GM21825 (cell line): Measurements from ENCODE around the gene OR1A2.
"Not testable (repeated sequence)": the region's sequence is repeated elsewhere in the genome, so short reads cannot be mapped to it uniquely, and the experiment has no call there.

ENCODE experiments used
- ATAC-seq: cut with Tn5 transposase; IDR thresholded peaks from one replicate; pipeline ENCODE4 v1.9.1; 2021; ENCODE audit warnings: mild to moderate bottlenecking, moderate library complexity; ENCODE audit not compliant: unreplicated experiment

The OR1A2 gene, protein sequence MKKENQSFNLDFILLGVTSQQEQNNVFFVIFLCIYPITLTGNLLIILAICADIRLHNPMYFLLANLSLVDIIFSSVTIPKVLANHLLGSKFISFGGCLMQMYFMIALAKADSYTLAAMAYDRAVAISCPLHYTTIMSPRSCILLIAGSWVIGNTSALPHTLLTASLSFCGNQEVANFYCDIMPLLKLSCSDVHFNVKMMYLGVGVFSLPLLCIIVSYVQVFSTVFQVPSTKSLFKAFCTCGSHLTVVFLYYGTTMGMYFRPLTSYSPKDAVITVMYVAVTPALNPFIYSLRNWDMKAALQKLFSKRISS

DNA sequence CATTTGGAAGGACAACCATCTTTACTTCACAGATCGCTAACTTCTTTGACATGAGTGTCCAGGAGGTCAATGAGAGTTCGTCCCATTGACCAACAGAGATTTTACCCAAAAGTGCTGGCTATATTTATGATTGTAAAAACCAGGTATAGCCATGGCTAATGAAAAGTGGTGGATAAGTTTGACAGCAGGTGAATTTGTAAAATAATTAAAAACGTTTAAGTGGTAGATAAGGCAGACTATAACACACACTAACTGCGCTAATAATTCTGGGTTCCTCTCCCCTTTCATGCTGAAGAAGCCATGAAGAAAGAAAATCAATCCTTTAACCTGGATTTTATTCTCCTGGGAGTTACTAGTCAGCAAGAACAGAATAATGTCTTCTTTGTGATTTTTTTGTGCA, at the start of gene OR1A2:
Gene OR1A2 (plus strand): TSS at position 301 of the 400 bp plus-strand sequence. CDS start 0 bp downstream, at position 301.
- no peak for ATAC-seq

DNA sequence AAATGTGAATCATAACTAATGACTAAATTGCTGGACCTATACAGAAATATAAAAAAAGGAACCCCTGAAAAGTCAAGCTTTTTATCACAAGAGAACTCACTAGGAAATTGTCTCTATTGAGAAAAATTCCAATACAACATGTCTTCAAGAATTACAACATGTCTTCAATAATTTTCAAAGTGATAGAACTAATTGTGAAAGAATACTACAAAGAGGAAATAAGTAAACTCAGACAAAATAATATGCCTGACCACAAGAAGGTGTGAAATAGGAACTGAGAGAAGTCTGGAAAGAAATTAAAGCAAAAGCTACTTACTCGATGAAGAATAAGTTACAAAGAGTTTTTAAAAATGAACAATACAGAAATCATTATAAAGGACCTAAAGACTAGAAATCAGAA, 40.1 kb upstream of the OR1A2 start:
- ATAC-seq = no peak

- no peak for ATAC-seq
Observed at GRCh38 chr17:3167574-3167973, 29.7 kb upstream of the OR1A2 start.

GRCh38 chr17:3189961-3190360, 7.4 kb upstream of the OR1A2 start:
- ATAC-seq = no peak

DNA sequence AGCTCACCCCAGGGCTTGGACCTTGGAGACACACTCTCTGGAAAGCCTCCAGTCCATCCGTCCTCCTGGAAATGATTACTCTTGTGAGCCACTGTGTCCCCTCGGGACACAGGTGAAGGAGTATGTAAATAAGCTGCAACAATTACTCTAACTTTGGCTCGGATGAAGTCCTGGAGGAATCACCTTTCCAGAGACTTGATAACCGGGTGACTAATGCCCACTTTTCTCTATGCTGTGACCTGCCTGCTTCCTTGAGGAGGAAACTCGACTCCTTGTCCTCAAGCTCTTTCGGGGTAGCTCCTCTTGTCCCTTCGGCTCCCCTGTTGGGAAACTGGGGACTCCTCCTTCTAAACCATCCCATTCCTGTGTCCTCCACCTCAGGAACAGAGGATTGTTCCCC, 10.0 kb downstream of the OR1A2 start, which contains the start of gene OR1A1:
Gene OR1A1 (plus strand): TSS at position 301 of the 400 bp plus-strand sequence. CDS start 7,954 bp downstream, outside the sequence.
- ATAC-seq = no peak

DNA sequence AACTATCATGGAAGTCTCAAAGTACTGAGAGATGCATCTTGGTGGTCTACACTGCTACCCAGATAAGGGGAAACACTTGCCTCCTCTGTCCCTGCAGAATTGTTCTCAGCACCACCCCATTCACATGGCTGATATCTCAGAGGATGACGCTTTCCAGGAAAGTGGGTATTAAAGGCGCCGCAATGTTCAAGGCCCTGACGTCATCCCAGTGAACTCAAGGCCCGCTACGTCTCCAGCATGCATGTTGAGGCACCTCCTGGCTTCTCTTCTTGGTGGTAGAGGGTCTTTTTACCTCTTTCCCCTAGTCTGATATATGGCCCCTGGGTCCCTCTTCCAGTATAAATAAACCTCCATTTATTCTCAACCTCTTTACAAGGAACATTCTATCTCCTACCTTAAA, 11.2 kb downstream of the OR1A2 start:
- ATAC-seq = no peak

DNA sequence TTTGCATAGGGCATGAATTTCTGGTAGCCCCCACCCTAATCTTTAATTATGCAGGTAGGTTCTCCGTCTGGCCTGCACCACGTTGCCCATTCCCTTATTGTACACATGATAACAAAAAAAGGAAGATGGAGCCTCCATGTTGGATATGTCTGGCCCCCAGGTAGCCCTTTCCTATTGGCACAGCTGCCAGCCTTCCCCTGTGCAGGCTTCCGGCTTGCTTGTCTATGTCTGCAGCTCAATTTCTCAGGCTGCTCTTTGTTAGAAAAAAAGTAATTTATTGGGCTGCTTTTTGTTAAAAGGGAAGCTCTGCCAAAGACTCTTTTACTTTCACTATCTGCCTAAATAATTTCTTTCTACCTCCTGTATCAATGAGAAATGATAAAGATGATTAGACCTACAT, 15.7 kb downstream of the OR1A2 start:
- ATAC-seq = no peak

GRCh38 chr17:3213587-3213986, 16.3 kb downstream of the OR1A2 start:
- no peak for ATAC-seq

DNA sequence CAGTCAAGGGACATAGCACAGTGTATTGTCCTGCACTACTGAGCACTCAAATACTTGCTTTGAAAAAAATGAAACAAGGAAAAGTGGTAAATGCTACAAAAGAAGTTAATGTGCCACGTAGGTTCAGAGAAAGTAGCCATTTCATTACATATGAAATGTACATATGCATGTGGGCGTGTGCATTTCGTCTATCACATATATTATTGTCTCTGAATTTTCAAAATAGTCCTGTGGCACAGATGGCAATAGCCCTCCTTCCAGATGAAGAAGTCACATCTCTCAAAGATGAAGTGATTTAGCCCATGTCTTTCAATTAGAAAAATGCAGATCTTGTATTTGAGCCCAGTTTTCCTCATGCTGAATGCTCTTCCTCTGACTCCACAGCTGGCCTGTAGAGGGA, 22.7 kb downstream of the OR1A2 start:
- ATAC-seq = not testable (repeated sequence)

DNA sequence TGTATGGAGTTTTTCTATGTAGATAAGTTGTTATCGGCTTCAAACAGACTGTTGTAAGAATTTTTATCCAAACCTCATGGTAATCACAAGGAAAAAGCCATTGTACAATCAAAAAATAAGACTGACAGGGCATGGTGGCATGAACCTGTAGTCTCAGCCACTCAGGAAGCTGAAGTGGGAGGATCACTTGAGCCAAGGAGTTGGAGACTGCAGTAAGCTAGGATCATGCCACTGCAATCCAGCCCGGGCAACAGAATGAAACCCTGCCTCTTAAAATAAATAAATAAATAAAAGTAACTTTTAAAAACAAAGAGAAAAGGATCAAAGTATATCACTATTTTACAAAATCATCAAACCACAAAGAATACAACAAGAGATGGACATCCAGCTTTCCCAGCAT, 24.5 kb downstream of the OR1A2 start:
- no peak for ATAC-seq

- no peak for ATAC-seq
Observed at GRCh38 chr17:3222505-3222904, 25.2 kb downstream of the OR1A2 start.

DNA sequence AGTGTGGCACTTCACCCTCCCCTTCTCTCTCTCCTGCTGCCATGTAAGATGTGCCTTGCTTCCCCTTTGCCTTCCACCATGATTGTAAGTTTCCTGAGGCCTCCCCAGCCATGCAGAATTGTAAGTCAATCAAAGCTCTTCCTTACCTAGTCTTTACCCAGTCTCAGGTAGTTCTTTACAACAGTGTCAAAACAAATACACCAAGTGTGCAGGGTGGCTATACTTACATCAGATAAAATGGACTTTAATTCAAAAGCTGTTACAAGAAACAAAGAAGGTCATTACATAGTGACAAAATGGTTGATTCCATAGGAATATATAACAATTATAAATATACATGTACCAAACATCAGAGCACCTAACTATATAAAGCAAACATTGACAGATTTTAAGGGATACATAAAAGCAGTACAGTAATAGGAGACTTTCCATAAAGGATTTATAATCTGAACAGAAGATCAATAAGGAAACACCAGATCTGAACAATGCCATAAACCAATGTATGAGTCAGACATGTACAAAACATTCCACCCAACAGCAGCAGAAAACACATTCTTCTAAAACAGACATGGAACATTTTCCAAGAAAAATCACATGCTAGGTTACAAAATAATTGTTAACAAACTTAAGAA, 27.5 kb downstream of the OR1A2 start:
- ATAC-seq = not testable (repeated sequence)

DNA sequence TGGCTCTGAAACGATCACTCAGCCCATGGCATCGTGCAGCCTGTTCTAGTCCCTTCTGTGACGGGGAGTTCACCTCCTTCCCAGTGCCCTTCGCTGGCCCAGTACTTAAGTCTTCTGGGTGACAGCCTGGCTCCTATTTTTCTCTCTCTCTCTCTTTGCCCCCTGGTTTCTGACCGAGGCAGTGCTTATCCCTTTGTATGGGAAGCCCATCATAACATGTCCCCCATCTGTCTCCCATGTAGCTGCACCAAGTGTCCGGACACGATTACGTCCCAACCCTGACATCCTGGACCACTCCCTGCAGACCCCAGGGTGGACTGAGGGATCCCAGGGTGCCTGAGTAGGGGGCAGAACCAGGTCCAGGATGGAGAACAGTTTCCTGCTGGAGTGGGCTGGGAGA, 35.0 kb downstream of the OR1A2 start:
- ATAC-seq = not testable (repeated sequence)

GRCh38 chr17:3238685-3239084, 41.4 kb downstream of the OR1A2 start:
- ATAC-seq = not testable (repeated sequence)

DNA sequence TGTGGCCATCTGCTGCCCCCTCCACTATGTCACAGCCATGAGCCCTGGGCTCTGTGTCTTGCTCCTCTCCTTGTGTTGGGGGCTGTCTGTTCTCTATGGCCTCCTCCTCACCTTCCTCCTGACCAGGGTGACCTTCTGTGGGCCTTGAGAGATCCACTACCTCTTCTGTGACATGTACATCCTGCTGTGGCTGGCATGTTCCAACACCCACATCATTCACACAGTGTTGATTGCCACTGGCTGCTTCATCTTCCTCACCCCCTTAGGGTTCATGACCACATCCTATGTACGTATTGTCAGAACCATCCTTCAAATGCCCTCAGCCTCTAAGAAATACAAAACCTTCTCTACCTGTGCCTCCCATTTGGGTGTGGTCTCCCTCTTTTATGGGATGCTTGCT, 43.7 kb downstream of the OR1A2 start:
- ATAC-seq = not testable (repeated sequence)

DNA sequence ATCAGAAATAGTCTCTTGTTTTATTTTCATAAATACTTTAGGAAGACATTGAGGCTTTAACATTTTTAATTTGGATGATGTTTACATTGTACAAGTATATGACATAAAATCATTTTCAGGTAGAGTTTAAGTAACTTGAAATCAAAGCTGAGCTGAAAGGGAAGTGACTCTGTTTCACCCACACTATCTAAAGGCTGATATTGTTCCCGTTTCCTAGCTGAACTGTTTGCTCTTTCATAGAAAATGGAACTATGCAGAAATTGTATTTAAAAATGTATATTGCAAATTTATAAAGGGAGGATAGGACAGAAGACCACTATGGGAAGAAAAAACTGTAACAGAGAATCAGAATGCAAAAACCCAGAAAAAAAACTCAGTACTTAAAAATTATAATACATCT, 47.5 kb downstream of the OR1A2 start:
- not testable (repeated sequence) for ATAC-seq
